Islet of Langerhans (tissue), 1 donor: Measurements from ENCODE around the gene AOAH.

Experiments used
- FAIRE-seq: peaks from one replicate; lab custom pipeline; 2011; peaks lifted over from hg19 to GRCh38; lab: Jason Lieb, UNC

AOAH gene

DNA sequence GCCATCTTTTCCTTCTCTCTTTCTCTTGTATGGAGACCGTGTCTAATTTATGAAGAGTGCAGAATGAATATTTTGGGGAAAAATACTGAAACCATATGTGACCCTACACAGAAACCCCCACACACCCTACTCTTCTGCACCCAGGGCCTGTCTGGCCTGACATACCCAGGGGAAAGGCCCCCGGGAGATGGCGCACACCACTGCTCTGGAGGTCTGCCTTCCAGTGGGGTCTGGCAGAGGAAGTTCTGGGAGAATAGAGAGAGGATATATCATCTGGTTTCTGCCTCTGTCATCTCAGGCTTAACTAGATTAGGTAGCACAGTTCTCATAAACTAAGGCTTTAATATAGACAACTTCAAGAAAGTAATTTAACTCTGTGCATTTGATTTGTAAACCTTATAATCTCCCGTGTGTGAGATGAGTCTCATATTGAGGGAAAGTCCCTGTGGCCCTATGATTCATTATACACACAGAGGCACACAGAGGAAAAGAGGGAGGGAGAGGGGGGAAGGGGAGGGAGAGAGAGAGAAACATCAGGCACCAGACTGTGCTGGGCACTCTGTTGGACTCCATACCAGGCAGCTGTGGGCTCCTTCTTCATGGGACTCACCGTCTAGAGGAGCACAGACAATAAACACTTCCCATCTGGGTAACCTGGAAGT, 123.3 kb downstream of the AOAH start:
- FAIRE-seq, result no peak

DNA sequence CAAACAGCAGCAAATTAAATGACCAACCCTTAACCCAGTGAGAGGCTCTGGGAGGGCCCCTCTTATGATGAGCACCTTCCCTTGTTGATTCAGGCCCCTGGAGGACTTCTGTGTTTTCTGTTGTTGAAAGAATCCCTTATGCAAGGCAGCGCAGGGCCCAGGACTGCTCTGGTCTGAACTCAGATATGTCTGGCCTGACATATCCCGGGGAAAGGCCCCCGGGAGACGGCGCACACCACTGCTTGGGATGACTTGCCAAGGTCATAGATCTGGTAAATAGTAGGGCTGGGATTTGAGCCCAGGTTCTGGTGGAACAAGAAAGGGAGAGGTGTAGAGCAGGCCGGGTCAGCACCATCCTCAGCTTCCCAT, 124.0 kb downstream of the AOAH start:
- no peak for FAIRE-seq

DNA sequence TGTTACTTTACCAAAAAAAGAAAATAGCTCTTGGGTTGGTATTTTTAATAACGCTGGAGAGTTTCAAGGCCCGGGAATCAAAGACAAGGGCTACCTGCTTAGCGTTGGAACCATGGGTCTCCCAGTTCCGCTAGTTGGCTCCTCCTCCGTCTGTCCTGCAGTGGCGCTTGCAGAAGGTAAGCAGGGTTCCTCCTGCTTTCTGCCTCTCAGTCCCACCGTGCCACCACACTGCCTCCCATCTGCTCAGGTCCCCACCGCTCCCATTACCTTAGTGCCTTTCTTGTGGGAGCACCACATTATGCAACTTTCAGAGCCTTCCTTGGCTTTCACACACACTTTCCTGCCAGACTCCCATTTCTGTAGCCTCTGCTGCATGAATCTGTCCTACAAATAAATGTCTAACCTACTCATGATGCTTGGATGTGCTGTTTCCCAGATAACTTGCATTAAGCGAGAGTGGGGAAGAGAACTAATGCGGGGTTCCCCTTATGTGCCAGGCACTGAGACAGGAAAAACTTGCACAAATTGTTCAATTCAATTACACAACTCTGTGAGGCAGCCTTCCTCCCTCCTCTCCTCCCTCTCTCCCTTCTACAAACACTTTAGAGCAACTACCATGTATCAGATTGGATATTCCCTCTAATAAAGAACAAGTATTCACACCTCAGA, 124.5 kb downstream of the AOAH start:
- FAIRE-seq, result no peak

DNA sequence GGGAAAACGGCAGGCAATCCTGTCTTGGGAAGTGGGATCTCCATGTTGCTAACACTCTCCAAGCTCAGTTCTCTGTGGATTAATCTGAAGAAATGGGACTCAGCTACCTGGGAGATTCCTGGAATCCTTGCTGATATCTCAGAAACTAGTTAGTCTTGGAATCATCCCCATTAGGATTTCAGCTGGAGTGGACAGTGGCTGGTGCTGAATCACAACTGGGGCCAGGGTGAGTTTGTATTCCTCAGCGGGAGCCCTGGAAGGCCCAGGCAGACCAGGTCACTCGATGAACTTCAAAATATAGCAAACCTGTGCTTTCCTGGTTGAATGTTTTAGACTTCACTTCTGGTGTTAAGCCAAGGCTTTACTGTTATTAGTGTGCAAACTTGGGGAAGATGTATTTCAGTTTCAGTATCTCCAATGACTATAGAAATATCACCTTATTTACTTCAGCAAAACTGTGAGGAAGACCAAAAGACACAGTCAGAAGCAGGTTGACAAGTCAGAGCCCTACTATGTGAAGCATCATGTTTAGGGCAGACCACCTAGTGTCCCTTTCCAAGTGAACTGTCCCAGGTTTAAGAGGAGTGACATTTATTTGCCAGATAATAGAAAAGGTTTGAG, 126.1 kb downstream of the AOAH start:
- FAIRE-seq, result no peak

DNA sequence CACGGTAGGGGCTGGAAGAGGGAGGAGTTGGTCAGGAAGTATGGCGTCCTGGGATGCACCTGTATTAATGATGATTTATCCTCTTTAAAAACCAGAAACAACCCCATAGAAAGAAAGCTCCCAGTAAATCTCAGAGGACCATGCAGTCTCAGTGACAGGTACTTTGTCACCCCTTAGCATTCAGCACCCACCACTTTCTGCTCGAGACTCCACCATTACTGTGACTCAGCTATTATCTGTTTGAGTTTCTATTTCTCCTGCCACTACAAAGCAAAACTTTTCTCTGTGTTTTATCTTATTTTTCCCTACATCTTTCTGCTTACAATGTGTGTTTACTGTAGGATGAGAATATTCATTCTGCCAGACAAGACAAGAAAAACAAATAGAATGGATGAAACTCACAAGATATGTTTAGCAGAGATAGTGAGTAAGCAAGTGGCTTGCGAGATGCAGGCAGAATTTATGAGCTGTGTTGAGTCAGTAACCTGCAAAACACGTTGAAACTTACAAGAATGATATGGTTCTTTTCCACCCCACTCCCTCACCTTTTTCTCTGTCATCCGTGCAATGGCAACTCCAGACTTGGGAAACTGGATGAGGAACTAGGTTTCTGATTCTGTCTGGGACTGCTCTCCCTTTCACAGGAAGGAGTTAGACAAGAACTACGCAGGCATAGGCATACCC, 127.1 kb downstream of the AOAH start:
- no peak for FAIRE-seq

DNA sequence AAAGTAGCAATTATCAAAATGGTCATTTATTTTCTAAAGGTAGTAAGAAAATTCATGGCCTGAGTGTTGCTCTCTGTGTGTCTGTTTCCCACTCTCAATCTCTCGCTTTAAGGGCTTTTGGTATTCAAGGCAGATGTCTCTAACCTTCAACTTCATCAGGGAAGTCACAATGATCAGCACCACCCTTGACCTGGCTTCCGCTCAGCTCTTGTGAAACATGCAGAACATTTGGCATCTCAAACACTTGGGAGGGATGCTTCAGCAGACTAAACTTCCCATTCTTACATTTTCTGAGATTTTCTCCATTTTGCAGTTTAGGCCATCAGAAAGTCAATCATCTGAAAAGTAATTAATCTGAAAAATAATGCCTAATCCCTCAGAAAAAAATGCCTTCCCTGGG, 129.8 kb downstream of the AOAH start:
- FAIRE-seq, result no peak

DNA sequence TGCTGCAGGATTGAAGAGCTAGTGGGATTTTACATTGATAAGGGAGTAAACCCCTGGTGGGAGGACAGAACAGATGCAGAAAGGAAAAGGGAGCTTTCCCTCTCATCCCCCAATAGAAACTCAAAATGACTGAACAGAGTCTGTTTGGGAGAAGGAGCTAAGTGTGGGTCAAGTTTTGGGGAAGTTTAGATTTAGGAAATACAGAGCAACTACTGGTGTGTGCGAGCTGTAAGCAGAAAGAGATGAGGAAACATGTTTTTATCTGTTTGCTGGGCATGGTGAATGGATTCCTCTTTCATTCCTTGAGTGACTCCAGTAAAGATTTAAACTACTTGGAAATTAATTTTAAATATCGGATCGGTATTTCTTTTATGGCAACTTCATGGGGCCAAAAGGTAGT, 132.7 kb downstream of the AOAH start:
- FAIRE-seq, result no peak

DNA sequence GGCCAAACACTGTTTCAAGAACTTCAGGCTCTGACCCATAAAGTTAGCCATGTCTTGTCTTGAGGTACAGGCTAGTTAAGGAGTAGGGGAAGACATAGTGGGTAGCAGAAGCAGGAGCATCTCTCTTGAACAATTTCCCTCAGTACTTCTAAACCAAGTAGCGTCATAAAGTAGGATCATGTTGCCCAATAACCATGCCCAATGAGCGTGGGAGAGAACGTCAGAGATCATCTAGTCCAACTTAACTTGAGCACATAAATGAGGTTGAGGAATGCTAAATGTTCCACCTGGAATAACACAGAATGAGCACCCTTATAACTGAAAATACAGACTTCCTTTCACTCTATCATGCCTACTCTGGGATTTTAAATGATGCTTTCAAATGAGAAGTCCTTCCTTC, 134.9 kb downstream of the AOAH start:
- no peak for FAIRE-seq

DNA sequence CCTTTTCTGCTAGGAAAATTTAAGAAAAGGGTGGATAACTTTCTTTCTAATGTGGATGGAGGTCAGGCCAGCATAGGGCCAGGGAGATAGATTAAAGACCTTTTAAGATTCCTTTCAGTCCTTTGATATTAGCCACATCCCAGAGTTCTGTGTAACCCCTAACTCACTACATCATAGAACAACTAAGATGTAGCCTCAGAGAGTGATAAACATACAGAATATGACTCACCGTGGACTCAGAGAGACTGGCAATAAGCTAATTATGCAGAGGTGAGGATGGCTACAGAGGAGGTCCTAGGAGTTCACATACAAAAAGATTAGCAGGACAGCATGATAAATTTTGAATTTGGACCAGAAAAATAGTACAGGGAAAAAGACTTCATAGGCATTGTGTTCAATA, 141.0 kb downstream of the AOAH start:
- FAIRE-seq, result no peak

DNA sequence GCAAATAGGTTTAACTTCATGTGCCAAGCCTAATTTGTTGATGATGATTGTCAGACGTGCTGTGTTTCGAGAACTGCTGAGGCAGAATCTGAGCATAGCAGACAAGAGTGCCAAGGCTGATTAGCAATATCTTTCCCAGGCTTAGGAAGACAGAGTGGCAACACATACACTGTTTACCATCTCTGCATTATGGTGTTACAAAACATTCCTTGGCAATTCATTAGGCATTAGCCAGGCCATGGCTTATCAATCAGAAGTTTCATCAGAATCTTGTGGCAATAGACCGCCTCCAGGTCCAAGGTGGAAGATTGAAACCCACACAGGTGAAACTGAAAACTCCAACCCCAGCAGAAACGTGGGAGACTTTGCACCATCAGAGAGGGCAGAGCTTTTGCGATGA, 148.5 kb downstream of the AOAH start:
- no peak for FAIRE-seq

DNA sequence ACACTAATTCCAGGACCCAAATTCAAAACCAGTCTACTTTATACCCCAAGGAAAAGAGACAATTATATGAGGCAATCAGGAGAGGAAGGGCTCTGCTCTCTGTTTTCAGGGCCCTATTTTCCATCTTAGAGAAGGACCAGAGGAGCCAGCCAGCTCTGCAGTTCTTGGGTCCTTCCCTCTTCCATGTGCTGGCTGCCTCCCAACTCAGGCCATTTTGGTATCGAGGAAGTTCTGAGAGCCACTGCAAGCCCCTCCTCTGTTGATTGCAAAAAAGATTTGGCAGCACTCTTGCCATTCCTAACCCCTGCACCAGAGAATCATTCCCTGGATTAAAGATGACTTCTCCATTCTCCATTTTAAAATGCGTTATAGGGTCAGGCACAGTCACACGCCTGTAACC, 151.2 kb downstream of the AOAH start:
- FAIRE-seq, result no peak

DNA sequence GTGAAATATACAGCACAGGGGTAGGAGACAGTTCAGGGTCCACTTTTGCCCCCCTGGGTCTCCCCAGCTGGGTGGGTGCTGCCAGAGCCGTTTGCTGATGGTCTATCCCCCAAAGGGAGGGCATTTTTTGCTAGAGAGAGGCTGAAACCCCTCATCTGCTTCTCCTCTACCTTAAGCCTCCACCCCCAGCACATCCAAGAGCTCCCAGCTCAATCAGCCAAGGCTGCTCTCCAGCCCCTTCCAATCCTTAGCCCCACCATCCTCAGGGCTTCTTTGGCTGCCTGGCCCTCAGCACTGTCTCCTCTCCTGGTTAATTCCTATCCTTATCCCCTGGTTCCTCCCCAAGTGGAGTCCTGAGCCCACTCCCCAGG, 153.1 kb downstream of the AOAH start:
- no peak for FAIRE-seq

DNA sequence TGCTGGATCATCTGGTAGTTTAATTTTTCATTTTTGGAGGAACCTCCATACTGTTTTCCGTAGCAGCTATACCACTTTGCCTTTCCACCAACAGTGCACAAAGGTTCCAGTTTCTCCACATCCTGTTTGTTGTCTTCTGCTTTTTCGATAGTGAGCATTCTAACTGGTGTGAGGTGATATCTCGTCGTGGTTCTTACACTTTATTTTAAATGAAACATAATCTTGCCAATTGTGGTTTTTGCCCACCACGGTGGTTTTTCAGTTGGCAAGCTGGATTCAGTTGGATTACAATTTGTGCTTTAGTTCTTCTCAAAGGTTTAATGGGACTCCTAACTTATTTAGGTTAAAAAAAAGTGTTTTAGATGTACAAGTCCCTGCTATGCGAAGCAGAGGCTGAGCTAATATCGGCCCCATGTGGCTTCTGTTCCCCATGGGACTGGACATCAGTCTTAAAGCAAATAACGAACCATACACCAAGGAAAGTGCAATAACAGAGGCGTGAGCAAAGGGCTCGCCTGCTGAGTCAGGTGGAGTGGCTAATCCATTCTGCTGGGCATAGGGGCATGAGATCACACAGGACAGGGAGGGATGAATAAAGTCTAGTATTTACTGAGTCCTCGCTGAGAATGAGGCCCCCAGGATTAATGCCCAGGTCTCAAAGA, 153.6 kb downstream of the AOAH start:
- FAIRE-seq, result no peak

DNA sequence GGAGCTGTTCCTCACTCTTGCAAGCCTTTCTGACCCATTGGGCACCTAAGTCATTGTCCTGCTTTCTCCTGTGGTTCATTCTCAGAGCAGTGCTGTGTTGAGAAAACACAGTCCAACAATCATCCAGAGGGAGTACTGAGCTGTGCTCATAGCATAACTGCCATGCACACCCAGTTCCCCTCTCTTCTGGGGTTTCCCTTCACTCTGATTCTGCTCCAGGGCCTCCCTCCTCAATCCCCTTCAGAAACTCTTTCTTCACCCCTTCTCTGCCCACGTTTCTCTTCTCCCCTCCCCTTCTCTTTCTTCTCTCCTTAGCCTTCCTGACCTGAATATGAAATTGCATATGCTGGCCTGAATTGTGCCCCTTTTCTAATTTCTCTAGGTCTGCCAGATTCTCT, 155.8 kb downstream of the AOAH start:
- FAIRE-seq, result no peak

DNA sequence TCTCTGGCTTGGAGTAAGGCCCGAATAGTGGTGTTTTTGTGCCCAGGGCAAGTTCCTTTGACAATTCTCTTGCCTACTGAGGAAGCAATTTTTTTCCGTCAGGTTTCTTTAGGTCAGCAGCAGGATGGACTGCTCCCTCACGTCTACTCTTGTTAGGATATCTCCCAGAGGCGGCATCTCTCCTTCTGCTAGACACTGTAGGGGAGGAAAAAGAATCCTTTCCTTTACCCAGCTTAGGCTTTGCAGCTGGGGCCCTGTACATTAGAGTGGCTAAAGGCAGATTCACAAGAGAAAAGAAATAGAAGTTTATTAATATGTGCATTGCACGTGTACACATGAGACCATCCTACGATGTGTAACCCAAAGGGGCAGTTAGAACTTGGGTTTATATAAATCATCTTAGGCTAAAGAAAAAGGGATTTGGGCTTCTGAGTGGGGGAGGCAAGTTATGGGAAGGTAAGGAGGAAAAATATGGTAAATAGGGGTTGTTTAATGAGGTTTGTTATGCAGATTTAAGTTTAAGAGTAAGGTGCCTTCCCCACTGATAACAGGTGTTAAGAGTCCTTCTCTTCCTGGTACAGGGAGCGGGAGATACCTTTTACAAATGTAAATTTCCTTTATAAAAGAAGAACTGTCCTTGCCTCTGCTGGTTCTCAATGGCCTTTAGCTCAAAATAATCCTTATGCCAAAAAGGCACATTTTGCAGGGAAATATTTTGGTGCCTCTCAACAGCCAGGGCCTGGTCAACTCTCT, 156.4 kb downstream of the AOAH start:
- FAIRE-seq, result no peak

DNA sequence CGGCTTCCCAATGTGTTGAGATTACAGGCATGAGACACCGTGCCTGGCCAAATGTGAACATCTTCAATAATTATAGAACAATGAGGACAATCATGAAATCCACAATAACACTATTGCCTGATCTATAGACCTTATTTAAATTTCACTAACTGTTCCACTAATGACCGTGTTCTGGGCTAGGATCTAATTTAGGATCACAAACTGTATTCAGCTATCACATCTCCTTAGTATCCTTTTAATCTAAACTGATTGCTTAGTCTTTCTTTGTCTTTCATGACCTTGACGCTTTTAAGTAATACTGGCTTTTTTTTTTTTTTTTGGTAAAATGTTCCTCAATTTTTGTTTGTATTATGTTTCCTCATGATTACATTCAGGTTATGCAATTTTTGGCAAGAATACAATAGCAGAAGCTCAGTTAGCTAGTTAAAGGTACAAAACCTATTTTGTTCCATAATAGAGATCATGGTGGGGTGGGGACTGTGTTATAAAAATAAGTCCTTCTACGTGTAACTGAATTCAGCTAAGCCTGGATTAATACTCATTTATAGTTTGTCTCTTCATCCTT, 158.4 kb downstream of the AOAH start:
- FAIRE-seq, result no peak

DNA sequence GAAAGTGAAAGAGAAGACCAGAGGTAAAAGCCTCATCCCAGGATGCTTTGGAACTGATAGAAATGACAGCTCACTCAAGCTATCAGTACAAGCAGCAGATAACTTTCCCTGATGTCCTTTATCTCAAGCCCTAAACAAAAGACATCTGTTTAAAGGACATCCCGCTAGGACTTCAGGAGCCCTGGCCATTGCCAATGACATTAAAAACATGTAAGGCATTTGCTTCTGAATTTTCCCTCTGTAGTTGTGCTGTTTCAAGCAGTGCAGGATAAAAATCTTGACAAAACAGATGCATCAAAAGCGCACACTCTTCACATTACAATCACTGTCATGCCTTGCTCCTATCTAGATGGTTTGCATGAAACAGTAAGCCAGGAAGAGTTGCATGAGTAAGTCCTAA, 159.8 kb downstream of the AOAH start:
- no peak for FAIRE-seq

DNA sequence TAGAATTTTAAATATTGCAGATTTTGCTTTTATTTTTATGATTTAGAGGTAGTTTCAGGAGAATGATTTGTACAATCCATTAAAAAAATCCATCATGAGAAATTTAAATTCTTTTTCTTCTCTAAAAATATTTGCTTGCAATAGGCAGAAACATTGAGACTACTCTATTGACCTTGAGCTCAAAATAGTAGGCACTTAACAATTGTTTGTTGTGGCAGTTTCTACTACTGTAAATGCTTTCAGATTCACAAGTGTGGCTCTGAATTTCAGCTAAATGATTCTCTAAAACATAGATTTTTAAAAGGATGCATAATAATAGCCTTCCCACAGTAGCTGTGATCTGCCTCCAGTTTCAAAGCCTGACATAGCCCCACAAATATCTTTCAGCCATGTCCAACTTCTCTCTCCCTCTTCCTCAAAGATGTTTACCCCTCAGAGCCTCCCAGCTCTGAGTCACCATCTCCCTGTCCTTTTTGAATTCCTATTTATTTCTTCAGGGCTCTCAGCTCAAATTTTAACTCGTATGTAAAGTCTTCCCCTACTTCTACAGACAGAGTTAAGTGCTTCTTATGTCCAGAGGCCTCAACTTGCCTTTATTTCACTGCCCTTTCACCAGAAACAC, 160.5 kb downstream of the AOAH start:
- FAIRE-seq, result no peak

DNA sequence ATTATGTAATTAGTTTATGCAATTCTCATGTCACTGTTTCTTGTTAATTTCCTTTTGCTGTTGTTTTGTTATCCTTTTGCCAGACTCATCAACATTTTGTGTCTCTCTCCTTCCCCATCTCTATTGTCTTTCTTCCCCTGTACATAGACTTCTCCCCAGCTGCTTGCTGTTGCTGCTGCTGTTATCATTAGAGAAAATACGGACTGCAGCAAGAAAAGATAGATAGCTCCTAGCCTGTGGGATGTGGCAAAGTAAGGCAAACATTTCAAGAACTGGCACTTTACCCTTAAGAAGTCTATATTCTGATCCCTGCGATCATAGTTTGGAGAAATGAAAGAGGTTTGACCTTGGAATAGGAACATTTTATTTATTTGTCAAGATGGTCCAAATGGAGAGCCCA, 162.2 kb downstream of the AOAH start:
- no peak for FAIRE-seq

DNA sequence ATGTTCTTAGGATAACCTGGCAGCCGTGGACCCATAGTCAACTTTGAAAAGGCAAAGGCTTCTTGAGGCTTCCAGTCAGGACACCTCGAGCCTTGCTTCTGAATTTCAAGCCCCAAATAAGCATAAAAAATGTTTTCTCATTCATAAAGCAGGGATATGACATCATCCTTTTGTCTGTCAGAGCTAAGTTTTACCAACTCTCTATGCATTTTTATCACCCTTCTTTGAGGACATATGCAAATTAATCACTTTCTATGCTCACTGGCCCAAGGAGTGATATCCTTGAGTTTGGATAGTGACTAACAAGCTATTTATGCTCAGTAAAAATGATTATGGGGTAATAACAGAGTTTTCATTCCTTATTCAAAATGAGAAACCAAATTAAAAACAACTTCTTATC, 175.3 kb downstream of the AOAH start:
- no peak for FAIRE-seq

DNA sequence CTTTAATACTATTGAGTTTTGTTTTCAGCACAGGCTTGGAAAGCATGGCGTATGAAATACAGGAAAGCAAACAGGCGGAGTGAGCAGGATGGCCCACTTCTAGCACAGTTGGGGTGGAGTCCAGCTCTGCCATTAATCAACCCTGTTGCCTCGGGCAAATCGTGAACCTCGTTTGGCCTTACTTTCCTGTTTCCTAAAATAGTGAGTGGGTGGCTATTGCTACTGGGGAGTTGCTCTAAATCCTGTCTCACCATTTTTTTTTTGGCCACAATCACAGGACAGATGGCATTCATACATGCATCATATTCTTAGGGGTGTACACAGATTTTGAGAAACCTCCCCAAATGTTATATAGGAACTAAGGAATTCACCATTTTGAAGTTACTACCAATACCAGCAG, 176.9 kb downstream of the AOAH start:
- no peak for FAIRE-seq
